ENCODE results near the gene PRKCB. TPM values are rescaled to one million over a fixed set of nuclear protein-coding genes. Genes with fewer than 3 reads are reported as not detected.

The PRKCB gene
- total and polyA plus RNA-seq, 7 donors, result 0.13 to 1.5 (median 0.83) TPM

DNA sequence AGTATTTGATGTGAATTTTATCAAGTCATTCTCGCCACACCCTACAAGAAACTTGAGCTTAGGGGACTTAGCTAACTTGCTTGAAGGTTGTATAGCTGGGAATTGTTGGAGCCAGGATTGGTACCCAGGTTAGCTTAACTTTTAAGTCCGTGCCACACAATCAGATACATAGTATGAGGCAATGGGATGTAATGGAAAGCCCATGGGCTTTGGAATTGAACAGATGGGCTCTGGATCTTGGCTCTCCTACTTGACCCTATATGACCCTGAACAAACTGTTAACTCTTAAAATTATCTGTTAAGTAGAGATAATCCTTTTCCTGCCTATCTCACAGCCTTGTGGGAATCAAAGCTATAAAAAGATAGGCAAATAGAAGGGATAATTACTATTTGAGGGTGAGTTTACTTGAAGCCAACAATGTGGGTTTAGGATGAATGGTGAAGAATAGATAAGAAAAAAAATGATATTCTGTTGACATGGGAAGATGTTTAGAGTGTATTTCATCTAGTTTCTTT is 368.4 kb downstream of the PRKCB start:
- intact Hi-C loops (cut with DNase I), result no loop called here
- Histone ChIP-seq H3K36me3 (ENCODE audit: insufficient read depth in 1 of 2, low read depth in 1 of 2) (no peaks in the 10 kb centered on the region), H3K4me1 (no peaks in the 10 kb centered on the region), H3K27me3 (ENCODE audit: insufficient read depth in 3 of 3, low read length in 2 of 3) (no peaks in the 10 kb centered on the region), H3K27ac (no peak overlapping the region), H3K9me3 (no peaks in the 10 kb centered on the region), H3K4me3 (no peak overlapping the region)
- TF ChIP-seq, protein P1, sequence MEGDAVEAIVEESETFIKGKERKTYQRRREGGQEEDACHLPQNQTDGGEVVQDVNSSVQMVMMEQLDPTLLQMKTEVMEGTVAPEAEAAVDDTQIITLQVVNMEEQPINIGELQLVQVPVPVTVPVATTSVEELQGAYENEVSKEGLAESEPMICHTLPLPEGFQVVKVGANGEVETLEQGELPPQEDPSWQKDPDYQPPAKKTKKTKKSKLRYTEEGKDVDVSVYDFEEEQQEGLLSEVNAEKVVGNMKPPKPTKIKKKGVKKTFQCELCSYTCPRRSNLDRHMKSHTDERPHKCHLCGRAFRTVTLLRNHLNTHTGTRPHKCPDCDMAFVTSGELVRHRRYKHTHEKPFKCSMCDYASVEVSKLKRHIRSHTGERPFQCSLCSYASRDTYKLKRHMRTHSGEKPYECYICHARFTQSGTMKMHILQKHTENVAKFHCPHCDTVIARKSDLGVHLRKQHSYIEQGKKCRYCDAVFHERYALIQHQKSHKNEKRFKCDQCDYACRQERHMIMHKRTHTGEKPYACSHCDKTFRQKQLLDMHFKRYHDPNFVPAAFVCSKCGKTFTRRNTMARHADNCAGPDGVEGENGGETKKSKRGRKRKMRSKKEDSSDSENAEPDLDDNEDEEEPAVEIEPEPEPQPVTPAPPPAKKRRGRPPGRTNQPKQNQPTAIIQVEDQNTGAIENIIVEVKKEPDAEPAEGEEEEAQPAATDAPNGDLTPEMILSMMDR (IDR thresholded peaks at IDR 0.05), result no peak
- DNase-seq (no peak), ATAC-seq (no peak)
- WGBS, 3 donors, result 66 to 80% (median 70%) methylated on average over 2 of the region's 2 CpGs

DNA sequence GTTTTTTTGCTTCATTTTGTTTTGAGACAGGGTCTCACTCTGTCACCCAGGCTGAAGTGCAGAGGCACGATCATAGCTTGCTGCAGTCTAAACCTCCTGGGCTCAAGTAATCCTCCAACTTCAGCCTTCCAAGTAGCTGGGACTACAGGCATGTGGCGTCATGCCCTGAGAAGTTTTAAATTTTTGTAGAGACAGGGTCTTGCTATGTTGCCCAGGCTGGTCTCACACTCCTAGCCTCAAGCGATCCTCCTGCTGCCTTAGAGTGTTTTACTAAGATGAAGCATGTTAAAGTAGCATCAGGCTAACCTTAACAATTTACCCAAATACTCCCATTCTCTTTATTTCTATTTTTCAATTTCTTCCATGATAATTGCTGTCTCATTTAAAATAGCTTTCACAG is 371.1 kb downstream of the PRKCB start:
- H3K9me3 ChIP-seq, result no peaks in the 10 kb centered on the region
- no peaks in the 10 kb centered on the region for H3K27me3 ChIP-seq (ENCODE audit: insufficient read depth in 3 of 3, low read length in 2 of 3)
- intact Hi-C loops (cut with DNase I), result no loop called here
- DNase-seq (no peak), ATAC-seq (no peak)
- H3K36me3 ChIP-seq (ENCODE audit: insufficient read depth in 1 of 2, low read depth in 1 of 2), result no peaks in the 10 kb centered on the region
- 75 to 88% (median 78%) methylated on average over 3 of the region's 3 CpGs for WGBS, 3 donors
- no peak overlapping the region for H3K4me3 ChIP-seq
- no peak overlapping the region for H3K27ac ChIP-seq
- TF ChIP-seq, protein P1 (IDR thresholded peaks at IDR 0.05), result no peak
- H3K4me1 ChIP-seq, result no peaks in the 10 kb centered on the region

DNA sequence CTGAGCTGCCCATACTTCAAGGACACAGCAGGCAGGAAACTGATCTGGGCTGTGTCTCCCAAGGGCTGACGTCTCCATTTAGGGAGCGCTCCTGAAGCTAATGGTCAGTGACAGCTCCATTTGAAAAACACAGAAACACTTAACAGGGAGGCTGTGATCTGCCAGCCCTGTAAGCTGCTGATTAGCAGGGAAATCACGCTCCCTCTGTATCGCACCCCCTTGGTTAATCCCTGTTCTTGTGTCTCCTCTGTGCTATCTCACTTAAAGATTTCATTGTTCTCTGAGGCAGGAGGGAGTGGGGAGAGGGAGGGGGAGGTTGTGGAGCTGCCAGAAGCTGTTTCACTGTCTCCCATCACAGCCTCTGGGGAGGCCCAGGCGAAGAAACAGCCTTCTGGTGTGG is 372.9 kb downstream of the PRKCB start:
- 20 to 43% (median 35%) methylated on average over 5 of the region's 5 CpGs for WGBS, 3 donors
- Histone ChIP-seq H3K27ac (no peak overlapping the region), H3K36me3 (ENCODE audit: insufficient read depth in 1 of 2, low read depth in 1 of 2) (no peaks in the 10 kb centered on the region)

DNA sequence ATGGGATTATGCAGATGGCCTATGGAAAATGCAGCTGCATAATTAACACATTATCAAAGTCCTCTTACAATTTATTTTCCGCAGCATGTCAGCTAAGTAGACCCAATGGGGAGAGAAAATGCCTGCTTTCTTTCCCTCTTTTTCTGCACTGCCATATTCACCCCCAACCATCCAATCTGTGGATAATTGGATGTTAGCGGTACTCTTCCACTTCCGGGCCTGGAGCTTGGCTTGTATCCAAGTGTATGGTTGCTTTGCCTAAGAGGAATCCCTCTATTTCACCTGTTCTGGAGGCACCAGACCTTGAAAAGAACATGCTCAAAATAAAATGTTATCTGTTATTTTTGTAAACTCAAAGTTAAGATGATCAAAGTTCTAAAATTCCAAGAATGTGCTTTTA is 379.2 kb downstream of the PRKCB start:
- DNase-seq (no peak), ATAC-seq (no peak)
- H3K27ac ChIP-seq, result no peak overlapping the region
- intact Hi-C loops (cut with DNase I), result no loop called here
- no peak overlapping the region for H3K4me3 ChIP-seq
- no peaks in the 10 kb centered on the region for H3K36me3 ChIP-seq (ENCODE audit: insufficient read depth in 1 of 2, low read depth in 1 of 2)
- H3K4me1 ChIP-seq, result no peaks in the 10 kb centered on the region
- no peaks in the 10 kb centered on the region for H3K27me3 ChIP-seq (ENCODE audit: insufficient read depth in 3 of 3, low read length in 2 of 3)
- WGBS, 3 donors, result 69 to 75% (median 70%) methylated on average over 3 of the region's 3 CpGs
- TF ChIP-seq, protein P1 (IDR thresholded peaks at IDR 0.05), result no peak
- H3K9me3 ChIP-seq, result no peaks in the 10 kb centered on the region

More for the DNA sequence above, 372.9 kb downstream of the PRKCB start:
- no peak for ATAC-seq
- TF ChIP-seq, protein P1 (IDR thresholded peaks at IDR 0.05), result no peak
- no peaks in the 10 kb centered on the region for H3K9me3 ChIP-seq
- no peak overlapping the region for H3K4me3 ChIP-seq
- no peak for DNase-seq
- H3K27me3 ChIP-seq (ENCODE audit: insufficient read depth in 3 of 3, low read length in 2 of 3), result no peaks in the 10 kb centered on the region
- H3K4me1 ChIP-seq, result no peaks in the 10 kb centered on the region
- intact Hi-C loops (cut with DNase I), result no loop called here

DNA sequence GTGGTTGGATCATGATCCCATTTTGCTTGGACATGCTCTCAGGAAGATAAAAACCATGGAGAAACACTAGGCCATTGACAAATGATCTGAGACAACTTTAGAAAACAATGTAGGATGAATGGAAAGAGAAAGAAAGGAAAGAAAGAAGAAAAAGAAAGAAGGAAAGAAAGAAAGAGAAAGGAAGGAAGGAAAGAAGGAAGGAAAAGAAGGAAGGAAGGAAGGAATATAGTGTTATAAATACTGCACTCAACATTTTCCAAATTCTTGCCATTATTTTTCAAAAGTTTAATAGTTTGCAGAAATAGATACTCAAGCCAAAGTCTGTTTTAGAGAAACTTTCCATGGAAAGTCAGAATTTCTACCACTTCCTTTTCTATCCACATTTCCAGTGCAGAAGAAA is 381.2 kb downstream of the PRKCB start:
- H3K27ac ChIP-seq, result no peak overlapping the region
- no peak overlapping the region for H3K4me3 ChIP-seq
- DNase-seq (no peak), ATAC-seq (no peak)
- intact Hi-C loops (cut with DNase I), result no loop called here
- H3K9me3 ChIP-seq, result no peaks in the 10 kb centered on the region
- H3K27me3 ChIP-seq (ENCODE audit: insufficient read depth in 3 of 3, low read length in 2 of 3), result no peaks in the 10 kb centered on the region
- no peaks in the 10 kb centered on the region for H3K4me1 ChIP-seq
- TF ChIP-seq, protein P1 (IDR thresholded peaks at IDR 0.05), result no peak
- no peaks in the 10 kb centered on the region for H3K36me3 ChIP-seq (ENCODE audit: insufficient read depth in 1 of 2, low read depth in 1 of 2)
